ENCODE results near the gene LINC01488.

LINC01488 gene

GRCh38 chr11:69463995-69464960, 17.2 kb upstream of the LINC01488 start:
- DNase-seq, result no peak

- no peak for DNase-seq
Observed at GRCh38 chr11:69465236-69466000, 16.0 kb upstream of the LINC01488 start.

- no peak for DNase-seq
Observed at GRCh38 chr11:69466039-69466438, 15.4 kb upstream of the LINC01488 start.

- no peak for DNase-seq
Observed at GRCh38 chr11:69467196-69467595, 14.3 kb upstream of the LINC01488 start.

- DNase-seq, result no peak
Observed at GRCh38 chr11:69467646-69468045, 13.8 kb upstream of the LINC01488 start.

- no peak for DNase-seq
Observed at GRCh38 chr11:69468221-69468620, 13.2 kb upstream of the LINC01488 start.

- no peak for DNase-seq
Observed at GRCh38 chr11:69468911-69469885, 12.3 kb upstream of the LINC01488 start.

GRCh38 chr11:69470301-69470700, 11.2 kb upstream of the LINC01488 start:
- DNase-seq, result no peak

- DNase-seq, result no peak
Observed at GRCh38 chr11:69470793-69471728, 10.4 kb upstream of the LINC01488 start.

- no peak for DNase-seq
Observed at GRCh38 chr11:69471729-69472540, 9.5 kb upstream of the LINC01488 start.

GRCh38 chr11:69472541-69473275, 8.8 kb upstream of the LINC01488 start:
- no peak for DNase-seq

GRCh38 chr11:69473276-69473845, 8.1 kb upstream of the LINC01488 start:
- no peak for DNase-seq

GRCh38 chr11:69474736-69475135, 6.7 kb upstream of the LINC01488 start:
- no peak for DNase-seq

- no peak for DNase-seq
Observed at GRCh38 chr11:69475141-69475865, 6.2 kb upstream of the LINC01488 start.

GRCh38 chr11:69475866-69476471, 5.5 kb upstream of the LINC01488 start:
- no peak for DNase-seq

- DNase-seq, result no peak
Observed at GRCh38 chr11:69476509-69476961, 4.9 kb upstream of the LINC01488 start.

- DNase-seq, result no peak
Observed at GRCh38 chr11:69477086-69477485, 4.4 kb upstream of the LINC01488 start.

- no peak for DNase-seq
Observed at GRCh38 chr11:69479591-69480271, 1.7 kb upstream of the LINC01488 start.
